DND-41 (cell line): ENCODE measurements around the gene WDR90.

Experiments used
- EZH2 ChIP-seq: IDR thresholded peaks from 3 replicates; pipeline ENCODE4 v1.6.1; 2012; ENCODE audit warnings: borderline replicate concordance, low read depth, mild to moderate bottlenecking, moderate library complexity, low read length, inconsistent platforms; ENCODE audit not compliant: severe bottlenecking
- TF ChIP-seq, protein P1 (sequence below): IDR thresholded peaks from 2 replicates; pipeline ENCODE4 v1.5.1; 2012; ENCODE audit warnings: borderline replicate concordance, low read length, moderate library complexity, mild to moderate bottlenecking; ENCODE audit not compliant: poor library complexity, severe bottlenecking; ENCODE audit errors: extremely low read depth

DNA sequence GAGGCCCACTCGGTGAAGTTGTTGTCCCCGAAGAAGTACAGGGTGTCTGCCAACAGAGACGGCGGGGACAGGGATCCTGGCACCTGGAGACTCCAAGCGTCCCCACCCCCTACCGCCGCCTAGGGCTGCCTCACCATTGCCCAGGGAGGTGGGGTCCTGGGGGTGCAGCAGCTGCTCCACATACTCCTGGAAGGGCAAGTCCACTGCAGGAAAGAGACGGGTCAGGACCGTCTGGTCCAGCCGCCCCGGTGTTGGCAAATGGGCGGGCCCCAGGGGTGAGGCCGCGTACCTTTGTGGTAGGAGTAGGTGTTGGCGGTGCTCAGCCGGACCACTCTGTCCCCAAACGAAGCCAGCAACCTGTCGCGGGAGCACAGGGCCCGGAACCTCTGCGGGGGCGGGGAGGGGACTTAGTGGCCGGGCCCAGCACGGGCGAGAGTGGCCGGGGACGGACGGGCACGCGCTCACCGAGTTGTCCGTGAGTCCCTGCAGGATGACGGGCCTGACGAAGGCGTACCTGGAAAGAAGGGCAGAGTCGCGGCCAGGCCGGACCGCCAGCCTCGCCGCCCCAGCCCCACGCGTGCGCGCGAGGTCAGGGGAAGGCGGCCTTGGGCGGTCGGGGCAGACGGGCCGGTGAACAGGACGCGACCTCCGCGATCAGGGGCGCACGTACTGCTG, 34.4 kb downstream of the WDR90 start:
- TF ChIP-seq, protein P1, sequence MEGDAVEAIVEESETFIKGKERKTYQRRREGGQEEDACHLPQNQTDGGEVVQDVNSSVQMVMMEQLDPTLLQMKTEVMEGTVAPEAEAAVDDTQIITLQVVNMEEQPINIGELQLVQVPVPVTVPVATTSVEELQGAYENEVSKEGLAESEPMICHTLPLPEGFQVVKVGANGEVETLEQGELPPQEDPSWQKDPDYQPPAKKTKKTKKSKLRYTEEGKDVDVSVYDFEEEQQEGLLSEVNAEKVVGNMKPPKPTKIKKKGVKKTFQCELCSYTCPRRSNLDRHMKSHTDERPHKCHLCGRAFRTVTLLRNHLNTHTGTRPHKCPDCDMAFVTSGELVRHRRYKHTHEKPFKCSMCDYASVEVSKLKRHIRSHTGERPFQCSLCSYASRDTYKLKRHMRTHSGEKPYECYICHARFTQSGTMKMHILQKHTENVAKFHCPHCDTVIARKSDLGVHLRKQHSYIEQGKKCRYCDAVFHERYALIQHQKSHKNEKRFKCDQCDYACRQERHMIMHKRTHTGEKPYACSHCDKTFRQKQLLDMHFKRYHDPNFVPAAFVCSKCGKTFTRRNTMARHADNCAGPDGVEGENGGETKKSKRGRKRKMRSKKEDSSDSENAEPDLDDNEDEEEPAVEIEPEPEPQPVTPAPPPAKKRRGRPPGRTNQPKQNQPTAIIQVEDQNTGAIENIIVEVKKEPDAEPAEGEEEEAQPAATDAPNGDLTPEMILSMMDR: no peak
- no peak for TF ChIP-seq EZH2
